Umbilical cord (tissue), 2 donors: Measurements from ENCODE around the gene ARF3. TPM values are rescaled to one million over a fixed set of nuclear protein-coding genes. Genes with fewer than 3 reads are reported as not detected.

Source experiments
- DNase-seq: peaks from one replicate; pipeline ENCODE4 v3.0.0-alpha.2; 2015; ENCODE audit warnings: low spot score
- total RNA-seq: library from RNA; depleted of rRNA; stranded (reverse); fragments of >200 nt; gene quantifications from one replicate; pipeline ENCODE4 v1.2.3, GENCODE V29; 2014; ENCODE audit warnings: low replicate concordance; ENCODE audit not compliant: insufficient read depth

ARF3 gene
- total RNA-seq, 1 donor from 2014 or later, result 25.3 TPM

DNA sequence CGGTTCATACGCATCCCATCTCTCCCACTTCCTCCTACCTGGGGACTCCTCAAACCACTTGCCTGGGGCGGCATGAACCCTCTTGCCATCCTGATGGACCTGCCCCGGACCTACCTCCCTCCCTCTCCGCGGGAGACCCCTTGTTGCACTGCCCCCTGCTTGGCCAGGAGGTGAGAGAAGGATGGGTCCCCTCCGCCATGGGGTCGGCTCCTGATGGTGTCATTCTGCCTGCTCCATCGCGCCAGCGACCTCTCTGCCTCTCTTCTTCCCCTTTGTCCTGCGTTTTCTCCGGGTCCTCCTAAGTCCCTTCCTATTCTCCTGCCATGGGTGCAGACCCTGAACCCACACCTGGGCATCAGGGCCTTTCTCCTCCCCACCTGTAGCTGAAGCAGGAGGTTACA lies 24.5 kb upstream of the ARF3 start:
- DNase-seq, result no peak

DNA sequence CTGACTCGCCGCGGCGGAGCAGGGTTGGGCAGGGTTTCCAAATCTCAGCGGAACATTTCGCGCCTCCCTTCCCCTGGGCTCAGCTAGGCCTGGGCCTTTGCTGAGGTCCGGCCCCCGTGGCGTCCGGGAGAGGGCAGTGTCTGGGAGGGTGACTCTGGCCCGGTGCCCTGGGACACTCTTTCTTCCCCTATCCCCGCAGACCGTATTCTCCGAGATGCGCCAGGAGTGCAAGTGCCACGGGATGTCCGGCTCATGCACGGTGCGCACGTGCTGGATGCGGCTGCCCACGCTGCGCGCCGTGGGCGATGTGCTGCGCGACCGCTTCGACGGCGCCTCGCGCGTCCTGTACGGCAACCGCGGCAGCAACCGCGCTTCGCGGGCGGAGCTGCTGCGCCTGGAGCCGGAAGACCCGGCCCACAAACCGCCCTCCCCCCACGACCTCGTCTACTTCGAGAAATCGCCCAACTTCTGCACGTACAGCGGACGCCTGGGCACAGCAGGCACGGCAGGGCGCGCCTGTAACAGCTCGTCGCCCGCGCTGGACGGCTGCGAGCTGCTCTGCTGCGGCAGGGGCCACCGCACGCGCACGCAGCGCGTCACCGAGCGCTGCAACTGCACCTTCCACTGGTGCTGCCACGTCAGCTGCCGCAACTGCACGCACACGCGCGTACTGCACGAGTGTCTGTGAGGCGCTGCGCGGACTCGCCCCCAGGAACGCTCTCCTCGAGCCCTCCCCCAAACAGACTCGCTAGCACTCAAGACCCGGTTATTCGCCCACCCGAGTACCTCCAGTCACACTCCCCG lies 23.9 kb upstream of the ARF3 start:
- DNase-seq, result no peak

DNA sequence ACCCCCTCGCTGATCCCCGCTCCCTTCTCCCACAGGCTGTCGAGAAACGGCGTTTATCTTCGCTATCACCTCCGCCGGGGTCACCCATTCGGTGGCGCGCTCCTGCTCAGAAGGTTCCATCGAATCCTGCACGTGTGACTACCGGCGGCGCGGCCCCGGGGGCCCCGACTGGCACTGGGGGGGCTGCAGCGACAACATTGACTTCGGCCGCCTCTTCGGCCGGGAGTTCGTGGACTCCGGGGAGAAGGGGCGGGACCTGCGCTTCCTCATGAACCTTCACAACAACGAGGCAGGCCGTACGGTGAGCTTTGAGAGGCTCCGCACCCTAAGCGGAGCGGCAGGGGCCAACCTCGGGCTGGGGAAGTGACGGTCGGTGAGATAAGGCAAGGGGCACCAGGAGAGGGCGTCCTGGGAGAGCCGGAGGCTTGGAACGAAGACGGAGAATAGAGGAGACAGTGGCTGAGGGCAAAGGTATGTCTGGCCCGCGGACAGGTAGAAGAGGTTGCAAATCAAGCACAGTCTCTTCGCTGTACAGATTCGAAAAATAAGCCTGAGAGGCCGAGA lies 23.2 kb upstream of the ARF3 start:
- DNase-seq, result no peak

DNA sequence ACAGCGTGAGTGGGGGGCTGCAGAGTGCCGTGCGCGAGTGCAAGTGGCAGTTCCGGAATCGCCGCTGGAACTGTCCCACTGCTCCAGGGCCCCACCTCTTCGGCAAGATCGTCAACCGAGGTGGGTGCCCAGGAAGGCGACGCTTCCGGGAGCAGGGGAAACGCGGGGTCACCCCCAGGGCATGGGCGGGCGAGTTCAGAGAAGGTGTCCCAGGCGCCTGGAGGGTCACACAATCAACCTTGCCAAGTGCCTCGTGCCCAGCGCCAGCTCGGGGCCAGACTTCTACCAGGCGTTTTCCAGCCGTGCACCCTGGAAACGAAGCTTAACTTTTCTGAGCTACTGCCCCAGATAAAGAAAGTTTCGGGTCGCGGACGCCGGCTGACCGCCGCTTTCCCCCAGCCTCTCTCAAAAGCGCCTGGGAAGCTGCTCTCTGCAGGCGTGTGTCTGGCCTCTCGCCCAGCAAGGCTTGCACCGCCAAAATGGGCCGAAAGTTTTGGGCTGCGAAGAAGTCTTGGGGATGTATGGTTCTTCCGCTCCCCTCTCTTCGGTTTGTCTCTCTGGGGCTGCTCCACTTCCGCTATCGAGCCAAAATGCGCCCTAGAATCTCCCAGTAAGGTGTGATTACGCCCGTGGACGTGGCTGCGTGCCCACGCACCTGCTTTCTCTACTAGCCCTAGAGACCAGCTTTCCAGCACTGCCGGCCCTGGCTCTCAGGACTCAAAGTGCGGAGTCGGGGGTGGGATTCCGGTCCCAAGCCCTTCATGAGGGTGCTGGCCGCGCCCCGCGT lies 22.5 kb upstream of the ARF3 start:
- DNase-seq, result no peak

DNA sequence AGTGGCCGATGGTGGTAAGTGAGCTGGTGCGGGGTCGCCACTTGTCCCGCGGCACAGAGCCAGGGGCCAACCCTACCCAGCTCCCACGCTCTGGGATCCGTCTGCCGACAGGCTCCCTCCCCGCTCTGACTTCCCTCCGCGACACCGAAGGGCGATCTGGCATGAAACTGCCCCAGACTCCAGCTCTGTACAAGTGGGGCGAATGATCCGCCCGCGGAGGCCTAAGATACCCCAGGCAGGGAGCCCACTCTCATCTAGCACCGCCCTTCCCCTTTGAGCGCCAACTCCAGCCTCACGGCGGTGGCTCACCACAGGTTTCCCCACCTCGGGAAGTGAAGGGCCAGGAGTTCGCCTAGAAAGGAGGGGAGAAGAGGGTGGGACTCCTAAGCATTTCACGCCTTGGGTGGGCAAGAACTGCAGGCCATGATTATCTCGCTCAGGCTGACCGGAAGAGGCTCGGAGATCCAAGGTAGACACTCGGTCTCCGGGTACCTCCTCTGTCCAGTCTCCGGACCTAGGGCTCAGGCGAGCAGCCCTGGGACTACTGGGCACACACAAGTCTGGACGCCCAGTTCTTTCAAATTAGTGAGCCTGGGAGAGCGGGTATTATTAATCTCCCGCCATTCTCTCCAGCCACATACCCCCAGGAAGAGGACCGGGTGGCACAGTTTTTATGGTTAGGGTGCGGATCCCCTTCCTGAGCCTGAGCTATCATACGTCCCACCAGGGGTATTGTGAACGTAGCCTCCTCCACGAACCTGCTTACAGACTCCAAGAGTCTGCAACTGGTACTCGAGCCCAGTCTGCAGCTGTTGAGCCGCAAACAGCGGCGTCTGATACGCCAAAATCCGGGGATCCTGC lies 21.7 kb upstream of the ARF3 start:
- DNase-seq, result no peak

DNA sequence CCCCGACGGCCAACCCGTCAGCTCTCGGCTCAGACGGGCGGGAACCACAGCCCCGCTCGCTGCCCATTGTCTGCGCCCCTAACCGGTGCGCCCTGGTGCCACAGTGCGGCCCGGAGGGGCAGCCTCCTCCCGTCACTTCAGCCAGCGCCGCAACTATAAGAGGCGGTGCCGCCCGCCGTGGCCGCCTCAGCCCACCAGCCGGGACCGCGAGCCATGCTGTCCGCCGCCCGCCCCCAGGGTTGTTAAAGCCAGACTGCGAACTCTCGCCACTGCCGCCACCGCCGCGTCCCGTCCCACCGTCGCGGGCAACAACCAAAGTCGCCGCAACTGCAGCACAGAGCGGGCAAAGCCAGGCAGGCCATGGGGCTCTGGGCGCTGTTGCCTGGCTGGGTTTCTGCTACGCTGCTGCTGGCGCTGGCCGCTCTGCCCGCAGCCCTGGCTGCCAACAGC lies 21.0 kb upstream of the ARF3 start, which contains the start of gene WNT1:
Gene WNT1, plus strand, starts transcription at position 32 of the 450 bp plus-strand sequence. Its CDS starts 329 bp downstream, at position 361.
- no peak for DNase-seq

DNA sequence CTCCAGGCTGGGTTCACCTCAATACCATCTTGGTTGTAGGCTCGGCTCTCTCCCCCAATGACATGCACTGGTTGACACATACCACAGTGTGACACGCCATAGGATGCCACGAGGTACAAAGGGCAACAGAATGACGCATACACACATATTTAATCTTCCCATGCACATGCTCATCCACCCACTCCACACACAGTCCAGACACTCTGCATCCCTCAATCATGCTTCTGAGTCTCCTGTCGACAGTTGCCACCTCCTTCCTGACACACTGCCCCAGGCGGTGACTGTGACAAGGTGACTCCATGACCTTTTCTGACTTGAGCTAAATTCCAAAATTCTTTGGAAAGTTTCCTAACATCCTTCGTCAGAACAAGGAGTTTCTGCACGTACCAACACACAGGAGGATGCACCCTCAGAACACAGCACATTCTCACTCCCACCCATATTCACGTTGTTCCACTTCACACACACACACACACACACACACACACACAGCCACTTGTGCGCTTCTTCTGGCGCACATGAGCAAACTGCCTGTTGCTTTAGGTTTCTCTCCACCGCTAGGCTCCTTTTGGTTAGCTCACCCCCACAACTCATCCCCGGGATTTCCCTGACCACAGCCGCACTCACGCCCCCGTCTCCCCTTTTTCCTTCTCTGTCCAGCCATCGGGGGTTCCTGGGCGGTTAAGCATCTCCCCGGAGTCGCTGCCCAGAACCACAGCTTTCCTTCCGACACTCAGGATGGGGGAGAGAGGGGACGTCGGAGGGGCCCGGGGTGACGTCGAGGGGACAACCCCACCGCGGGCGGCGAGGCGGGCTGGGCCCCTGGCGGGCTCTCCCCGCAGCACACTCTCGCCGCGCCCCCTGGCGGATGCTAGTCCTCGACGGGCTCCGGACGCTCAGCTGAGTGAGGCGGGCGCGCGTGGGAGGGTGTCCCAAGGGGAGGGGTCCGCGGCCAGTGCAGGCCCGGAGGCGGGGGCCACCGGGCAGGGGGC lies 20.3 kb upstream of the ARF3 start:
- no peak for DNase-seq

DNA sequence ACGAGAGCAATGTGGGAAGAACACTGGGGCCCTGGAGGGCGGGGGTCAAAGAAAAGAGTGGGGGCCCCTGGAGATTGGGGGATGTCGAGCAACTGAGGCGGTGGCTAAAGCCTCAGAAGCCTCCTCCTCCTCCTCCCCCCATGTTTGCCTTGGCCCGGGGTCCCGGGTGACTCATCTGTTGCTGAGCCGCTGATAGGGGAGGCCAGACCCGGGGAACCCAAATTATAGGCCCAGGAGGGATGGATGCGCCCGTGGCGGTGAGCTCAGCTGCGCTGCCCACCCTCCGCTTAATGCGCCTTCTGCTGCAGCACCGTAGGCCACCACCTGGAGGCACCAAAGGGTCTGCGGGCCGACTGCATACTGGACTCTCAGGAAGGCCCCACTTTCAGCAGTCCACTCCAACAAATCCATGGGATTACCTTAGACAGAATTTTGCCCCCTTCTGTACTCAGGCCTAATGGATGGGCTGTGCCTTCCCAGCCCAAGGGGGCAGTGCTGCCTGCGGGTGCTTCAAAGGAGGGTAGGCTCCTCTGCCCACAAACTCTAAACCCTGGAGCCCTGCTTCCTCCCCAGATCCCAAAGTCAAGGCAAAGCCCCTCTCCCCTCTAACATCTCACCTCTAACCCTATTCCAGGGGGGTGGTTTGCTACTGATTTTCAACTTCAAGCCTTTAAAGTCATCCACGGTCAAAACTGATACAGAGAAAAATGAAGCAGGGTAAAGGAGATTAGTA lies 16.8 kb upstream of the ARF3 start:
- no peak for DNase-seq

DNA sequence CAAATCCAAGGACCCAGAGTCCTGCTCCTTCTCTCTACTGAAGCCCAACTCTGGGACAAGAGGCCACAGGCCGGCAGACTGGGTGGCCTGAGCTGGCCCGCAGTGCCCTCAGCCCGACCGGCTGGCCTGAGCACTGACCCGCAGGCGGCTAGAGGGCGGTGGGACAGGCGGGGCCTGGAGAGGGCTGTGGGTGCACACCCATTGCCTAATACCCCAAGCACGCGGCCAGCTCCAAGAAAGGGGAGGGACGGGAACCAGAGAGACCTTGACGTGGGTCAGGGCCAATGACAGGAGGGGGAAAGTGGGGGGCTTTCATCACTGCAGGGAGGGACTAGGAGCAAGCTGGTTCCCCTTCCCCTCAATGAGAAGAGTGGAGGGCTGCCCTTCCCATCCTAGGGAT lies 16.2 kb upstream of the ARF3 start:
- no peak for DNase-seq

DNA sequence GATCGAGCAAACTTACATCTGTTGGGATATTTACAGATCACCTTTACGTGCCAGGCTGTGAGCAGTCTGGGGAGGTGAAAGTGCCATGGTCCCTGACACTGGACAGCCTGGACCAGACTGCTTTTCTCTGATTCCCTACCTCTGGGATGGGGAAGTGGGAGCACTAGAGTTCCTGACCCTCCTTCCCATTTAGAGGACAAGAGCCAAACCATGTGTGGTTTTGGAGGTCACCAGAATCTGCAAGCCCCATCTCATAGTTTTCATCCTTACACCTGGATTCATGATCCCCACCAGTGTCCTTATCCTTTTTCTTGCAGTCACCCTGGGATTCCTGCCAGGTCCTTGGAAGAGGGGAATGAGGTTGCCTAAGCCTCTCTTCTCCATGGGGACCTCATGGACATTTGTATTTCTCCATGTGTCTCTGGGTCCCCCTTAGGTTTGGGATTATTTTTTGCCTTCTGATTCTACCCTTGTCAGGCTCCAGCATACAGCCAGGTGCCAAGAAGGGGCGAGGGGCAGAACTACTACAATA lies 15.7 kb upstream of the ARF3 start:
- no peak for DNase-seq

DNA sequence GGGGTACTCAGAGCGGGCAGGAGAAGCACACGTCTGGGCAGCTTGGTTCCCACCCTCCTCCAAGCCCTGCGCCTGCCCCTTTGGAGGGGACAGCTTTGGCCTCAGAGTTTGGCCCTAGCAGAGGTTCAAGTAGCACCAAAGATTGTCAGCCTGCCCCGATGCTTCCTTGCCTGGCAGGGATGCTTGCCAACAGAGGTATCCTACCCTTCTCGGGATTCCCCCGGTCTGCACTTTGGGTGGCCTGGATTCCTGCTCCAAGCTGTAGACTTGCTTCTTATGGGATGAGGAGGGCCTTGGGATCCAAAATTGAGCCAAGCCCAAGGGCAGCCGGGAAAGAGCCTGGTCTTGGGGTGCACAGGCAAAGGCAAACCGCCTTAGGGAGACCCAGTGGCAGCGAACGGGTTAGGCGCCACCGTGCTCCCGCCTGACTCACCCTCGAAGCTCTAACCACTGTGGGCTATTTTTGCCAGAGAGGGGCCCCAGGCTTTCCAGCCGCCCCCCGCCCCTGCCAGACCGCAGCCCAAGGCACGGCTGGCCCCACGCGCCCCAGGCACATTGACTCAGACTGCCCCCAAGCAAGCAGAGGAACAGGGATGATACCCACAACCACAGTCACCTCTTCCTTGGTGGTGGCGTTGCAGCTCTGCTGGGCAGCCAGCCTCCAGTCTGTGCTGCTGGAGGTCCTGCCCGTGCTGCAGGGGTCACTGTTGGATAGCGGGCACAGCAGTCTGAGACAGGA lies 15.1 kb upstream of the ARF3 start:
- no peak for DNase-seq

DNA sequence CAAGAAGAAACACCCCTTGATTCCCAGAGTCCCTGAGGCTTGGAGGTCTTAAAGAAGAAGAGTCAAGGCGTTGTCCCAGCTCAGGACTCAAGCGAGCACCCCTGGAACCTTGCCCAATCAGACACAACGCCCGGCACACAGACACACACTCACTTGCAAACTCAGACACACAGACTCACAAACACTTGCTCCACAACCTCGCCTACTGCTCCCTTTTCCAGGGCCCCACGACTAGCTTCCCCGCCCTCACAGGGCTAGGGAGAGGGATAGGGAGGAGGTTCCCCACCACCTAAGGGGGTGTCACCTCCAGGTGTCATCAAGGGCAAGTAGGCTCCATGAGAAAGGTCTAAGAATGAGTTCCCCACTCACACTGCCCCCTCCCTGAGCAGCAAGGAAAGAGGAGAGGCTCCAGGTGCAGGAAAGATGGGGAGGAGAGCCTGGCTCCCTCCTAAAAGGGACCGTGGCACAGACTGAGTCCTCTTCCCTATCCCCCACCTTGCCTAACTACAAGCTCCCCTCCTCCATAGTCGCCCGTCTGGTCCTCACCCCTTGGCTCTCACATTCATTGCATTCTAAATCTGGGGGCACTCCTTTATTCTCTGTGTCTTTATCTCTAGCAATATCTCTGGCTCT lies 13.5 kb upstream of the ARF3 start:
- DNase-seq, result no peak

DNA sequence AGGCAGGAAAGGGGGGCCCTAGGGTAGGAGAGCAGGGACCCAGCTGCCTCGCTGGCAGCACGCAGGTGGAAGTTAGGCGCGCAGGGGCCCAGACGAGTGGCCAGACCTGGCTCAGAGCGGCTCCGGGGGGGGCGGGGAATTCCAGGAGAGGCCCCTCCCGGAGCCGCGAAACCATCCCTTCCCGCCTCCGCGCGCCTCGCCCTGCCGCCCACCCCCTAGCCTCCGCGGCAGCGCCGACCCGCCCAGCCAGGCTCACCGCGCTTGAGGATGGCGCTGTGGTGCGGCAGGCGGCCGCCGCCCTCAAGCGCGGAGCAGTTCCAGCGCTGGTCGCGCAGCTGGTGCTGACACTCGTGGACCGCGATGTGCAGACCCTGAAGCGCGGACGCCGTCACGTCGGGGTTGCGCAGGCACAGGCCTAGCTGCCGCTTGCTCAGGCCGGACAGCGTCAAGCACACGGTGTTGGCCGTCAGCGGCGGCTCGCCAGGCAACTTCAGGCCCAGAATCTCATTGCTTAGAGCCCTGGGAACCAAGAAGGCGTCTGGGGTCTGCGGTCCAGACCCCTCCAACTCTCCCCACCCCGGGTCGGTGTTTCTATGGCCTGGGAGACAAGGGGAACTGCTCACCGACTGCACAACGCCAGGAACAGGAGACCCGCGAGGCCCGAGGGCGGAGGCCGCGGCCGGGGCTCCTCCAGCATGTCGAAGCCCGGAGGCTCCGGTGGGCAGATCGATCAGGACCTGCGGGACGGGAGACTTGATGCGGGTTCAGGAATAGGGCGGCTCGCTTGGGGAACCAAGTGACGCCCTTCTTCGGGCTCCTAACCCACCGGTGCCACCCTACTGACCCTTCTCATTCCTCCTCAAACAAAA lies 12.8 kb upstream of the ARF3 start:
- no peak for DNase-seq

DNA sequence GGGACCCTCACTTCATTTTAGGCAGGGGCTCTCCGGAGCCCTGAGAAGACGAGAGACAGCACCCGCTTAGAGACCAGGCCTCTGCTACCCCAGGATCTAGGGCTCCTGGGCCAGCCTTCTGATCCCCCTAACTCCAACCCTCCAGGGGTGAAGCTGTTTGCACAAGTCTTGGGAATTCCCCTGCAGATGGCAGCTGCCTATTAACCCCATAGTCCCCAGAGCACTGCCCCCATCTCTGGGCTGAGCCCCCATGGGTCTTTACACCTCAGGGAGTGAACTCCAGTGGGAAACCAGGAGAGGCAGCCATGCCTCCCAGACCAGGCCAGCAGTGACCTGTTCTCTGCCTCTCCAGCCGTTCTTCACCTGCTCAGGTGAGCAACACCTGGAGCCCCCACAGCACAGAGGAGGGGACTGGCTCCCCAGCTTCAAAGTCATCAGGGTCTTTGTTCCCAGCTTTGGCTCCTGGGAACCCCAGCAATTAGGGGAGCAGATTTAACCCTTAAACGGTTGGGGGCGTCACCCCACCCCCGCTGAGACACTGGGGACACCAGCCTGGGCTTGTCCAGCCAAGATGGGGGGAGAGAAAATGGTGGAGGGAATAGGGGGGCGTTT lies 12.0 kb upstream of the ARF3 start:
- DNase-seq, result no peak

DNA sequence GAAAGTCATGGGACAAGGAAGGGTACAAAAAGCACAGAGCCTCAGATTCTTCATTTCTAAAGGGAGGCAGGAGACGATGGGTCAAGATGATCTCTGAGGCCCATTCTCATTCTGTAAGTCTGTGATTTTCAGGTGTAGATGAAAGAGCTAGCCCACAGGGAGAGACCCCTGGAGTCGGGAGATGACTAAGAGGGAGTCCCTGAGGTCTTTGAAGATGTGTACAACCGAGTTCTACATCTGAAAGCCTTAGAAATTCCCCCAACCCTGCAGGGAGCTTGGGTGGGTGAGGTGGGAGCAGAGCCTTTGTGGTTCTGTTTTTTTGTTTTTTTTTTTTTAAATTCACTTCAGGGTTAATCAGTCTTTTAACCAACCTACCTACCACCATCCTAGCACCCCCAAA lies 11.2 kb upstream of the ARF3 start:
- DNase-seq, result no peak

DNA sequence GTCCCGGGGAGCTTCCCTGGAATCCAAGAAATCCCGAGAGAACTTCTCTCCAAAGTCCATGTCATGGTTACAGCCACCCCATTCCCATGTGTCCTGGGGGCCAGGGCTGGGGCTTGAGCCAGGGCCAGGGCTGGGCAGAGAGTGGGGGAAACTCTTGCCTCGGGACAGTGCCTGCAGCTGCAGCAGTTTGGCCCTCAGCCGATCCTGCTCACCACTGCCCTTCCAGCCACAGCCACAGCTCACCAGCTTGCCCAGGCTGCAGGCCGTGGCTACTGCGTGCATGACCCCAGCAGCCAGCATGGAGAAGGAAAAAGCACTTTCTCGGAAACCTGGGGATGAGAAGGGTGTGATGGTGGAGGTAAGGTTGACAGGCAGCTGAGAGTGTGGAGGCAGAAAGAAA lies 10.7 kb upstream of the ARF3 start:
- no peak for DNase-seq
